CD14-positive monocyte (primary cell): Measurements from ENCODE around the gene PAPPA. TPM values are rescaled to one million over a fixed set of nuclear protein-coding genes. Genes with fewer than 3 reads are reported as not detected.

ENCODE experiments used
- DNase-seq, 3 donors: peaks; one replicate each; pipeline ENCODE4 v3.0.0-alpha.2; 2011 to 2022
- H2AFZ ChIP-seq: 2 replicates; pipeline ENCODE4 v1.6.0; 2012; ENCODE audit warnings: mild to moderate bottlenecking, low read depth, low read length, inconsistent platforms; ENCODE audit not compliant: insufficient read depth, poor library complexity, severe bottlenecking
- H3K27ac ChIP-seq, 2 donors: 1 replicate in 1 of 2; 2 replicates in 1 of 2; pipeline ENCODE4 v1.5.1; 2012 to 2013; ENCODE audit warnings: low read length in 2 of 2, control low read depth in 1 of 2, inconsistent platforms in 1 of 2, low read depth in 1 of 2, mild to moderate bottlenecking in 1 of 2
- H3K27me3 ChIP-seq, 2 donors: one replicate each; pipeline versions ENCODE4 v1.6.0 to v1.6.1; 2011 to 2013; ENCODE audit warnings: low read length in 2 of 2; ENCODE audit not compliant: control insufficient read depth in 2 of 2, insufficient read depth in 2 of 2
- H3K36me3 ChIP-seq, 2 donors: replicated peaks in 1 of 2; 1 replicate in 1 of 2; 2 replicates in 1 of 2; pipeline versions ENCODE4 v1.5.1 to v1.6.1; 2012 to 2013; ENCODE audit warnings: low read length in 2 of 2, control low read depth in 1 of 2, inconsistent platforms in 1 of 2, mild to moderate bottlenecking in 1 of 2; ENCODE audit not compliant: insufficient read depth in 2 of 2, control insufficient read depth in 1 of 2
- H3K4me1 ChIP-seq, 2 donors: 1 replicate in 1 of 2; 2 replicates in 1 of 2; pipeline versions ENCODE4 v1.5.1 to v1.6.1; 2012 to 2013; ENCODE audit warnings: low read length in 2 of 2, control low read depth in 1 of 2, inconsistent platforms in 1 of 2, mild to moderate bottlenecking in 1 of 2, moderate library complexity in 1 of 2; ENCODE audit not compliant: insufficient read depth in 2 of 2, control insufficient read depth in 1 of 2
- H3K4me2 ChIP-seq: replicated peaks from 2 replicates; pipeline ENCODE3; 2012; ENCODE audit warnings: low read length, moderate library complexity, mild to moderate bottlenecking; ENCODE audit not compliant: poor library complexity, severe bottlenecking; ENCODE audit errors: extremely low read depth
- H3K4me3 ChIP-seq, 3 experiments: fragments of 200-600 bp in 1 of 3; sonication (generic) in 1 of 3; replicated peaks in 1 of 3; 1 replicate in 2 of 3; 2 replicates in 1 of 3; pipeline ENCODE4 v1.5.1; 2011 to 2013; ENCODE audit warnings: low read length in 3 of 3, mild to moderate bottlenecking in 3 of 3, control low read depth in 2 of 3, low read depth in 2 of 3, inconsistent platforms in 1 of 3, moderate library complexity in 1 of 3
- H3K79me2 ChIP-seq: 2 replicates; pipeline ENCODE4 v1.6.0; 2012; ENCODE audit warnings: mild to moderate bottlenecking, control low read depth, inconsistent platforms, low read length, moderate library complexity; ENCODE audit not compliant: insufficient read depth
- H3K9ac ChIP-seq: 2 replicates; pipeline ENCODE4 v1.6.0; 2017; ENCODE audit warnings: low read length, mild to moderate bottlenecking; ENCODE audit not compliant: insufficient read depth, poor library complexity, severe bottlenecking
- H3K9me3 ChIP-seq, 2 donors: replicated peaks in 1 of 2; 1 replicate in 1 of 2; 2 replicates in 1 of 2; pipeline versions ENCODE4 v1.5.1 to v1.6.1; 2012 to 2013; ENCODE audit warnings: low read length in 2 of 2, control low read depth in 1 of 2; ENCODE audit not compliant: control insufficient read depth in 1 of 2, insufficient read depth in 1 of 2
- H4K20me1 ChIP-seq: 2 replicates; pipeline ENCODE4 v1.6.0; 2012; ENCODE audit warnings: mild to moderate bottlenecking, low read length, control low read depth, moderate library complexity; ENCODE audit not compliant: insufficient read depth
- H3K27ac Mint-ChIP-seq, 7 donors: one replicate each; pipeline ENCODE4 v1.8.0; 2020; ENCODE audit warnings: mild to moderate bottlenecking in 7 of 7, mixed read lengths in 7 of 7, moderate library complexity in 6 of 7, inconsistent platforms in 2 of 7
- H3K27me3 Mint-ChIP-seq, 3 donors: one replicate each; pipeline ENCODE4 v1.8.0; 2021 to 2022; ENCODE audit warnings: low read depth in 3 of 3, mild to moderate bottlenecking in 3 of 3, mixed read lengths in 3 of 3, moderate library complexity in 3 of 3, inconsistent platforms in 1 of 3
- H3K36me3 Mint-ChIP-seq, 2 donors: one replicate each; pipeline ENCODE4 v1.8.0; 2020; ENCODE audit warnings: mixed read lengths in 2 of 2, inconsistent platforms in 1 of 2, mild to moderate bottlenecking in 1 of 2
- H3K4me1 Mint-ChIP-seq: one replicate; pipeline ENCODE4 v1.8.0; 2020; ENCODE audit warnings: mild to moderate bottlenecking, mixed read lengths
- H3K4me3 Mint-ChIP-seq, 2 donors: one replicate each; pipeline ENCODE4 v1.8.0; 2020; ENCODE audit warnings: mild to moderate bottlenecking in 2 of 2, mixed read lengths in 2 of 2, moderate library complexity in 1 of 2
- H3K9me3 Mint-ChIP-seq, 7 donors: one replicate each; pipeline ENCODE4 v1.8.0; 2020 to 2022; ENCODE audit warnings: mixed read lengths in 7 of 7, mild to moderate bottlenecking in 6 of 7, moderate library complexity in 6 of 7, inconsistent platforms in 2 of 7
- CTCF ChIP-seq: fragments of 200-600 bp; IDR thresholded peaks from one replicate; pipeline ENCODE4 v1.8.0; 2022; ENCODE audit warnings: antibody characterized with exemption, mild to moderate bottlenecking
- WGBS: methylation state at CpG from one replicate; pipeline ENCODE4 v1.1.5; 2013; ENCODE audit warnings: missing lambda C conversion rate; ENCODE audit not compliant: insufficient coverage; 5-methylcytosine and 5-hydroxymethylcytosine counted together
- intact Hi-C, 2 donors: fragments of 100-400 bp; cut with micrococcal nuclease; formaldehyde crosslinking; loops; one replicate each; pipeline versions ENCODE4 v1.15.0 to v1.15.1; 2023
- polyA plus RNA-seq, 3 donors: library from polyadenylated mRNA; depleted of rRNA in 1 of 3; unstranded in 2 of 3; stranded (reverse) in 1 of 3; fragments of 300-500 nt in 2 of 3; fragments of >200 nt in 1 of 3; fragmentation: Illumina TruSeq in 2 of 3; gene quantifications; 1 replicate in 2 of 3; 2 replicates in 1 of 3; pipeline ENCODE4 v1.2.3, GENCODE V29; 2012 to 2021

Gene PAPPA
- polyA plus RNA-seq, 3 donors = not detected

DNA sequence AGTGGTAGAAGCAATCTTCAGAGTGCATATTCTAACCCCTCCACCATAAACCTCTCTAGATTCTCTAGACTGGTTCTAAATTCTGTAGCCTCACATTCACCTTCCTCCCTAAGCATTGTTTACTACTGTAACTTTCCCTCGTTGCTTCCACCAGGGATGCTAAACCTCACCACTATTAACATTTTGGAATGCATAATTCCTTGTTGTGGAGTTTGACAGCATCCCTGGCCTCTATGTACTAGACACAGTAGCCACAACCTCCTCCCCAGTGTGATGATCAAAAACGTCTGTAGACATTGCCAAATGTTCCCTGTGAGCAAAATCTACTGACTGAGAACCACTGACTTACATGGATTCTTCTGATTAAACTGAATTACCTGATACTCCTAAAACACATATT, 18.6 kb downstream of the PAPPA start:
- H3K27ac ChIP-seq = no peak overlapping the region
- no peak for TF ChIP-seq CTCF
- intact Hi-C loops = no loop called here
- H3K36me3 Mint-ChIP-seq = no peaks in the 10 kb centered on the region
- no peaks in the 10 kb centered on the region for H3K4me1 Mint-ChIP-seq
- H3K79me2 ChIP-seq = no peaks in the 10 kb centered on the region
- no peaks in the 10 kb centered on the region for H4K20me1 ChIP-seq
- no peak overlapping the region for H3K9ac ChIP-seq
- H3K9me3 Mint-ChIP-seq = no peaks in the 10 kb centered on the region
- H3K9me3 ChIP-seq = no peaks in the 10 kb centered on the region
- 64% methylated on average over 2 of the region's 2 CpGs for WGBS
- H3K4me3 Mint-ChIP-seq = no peak overlapping the region
- H3K27me3 ChIP-seq = no peaks in the 10 kb centered on the region
- H3K27ac Mint-ChIP-seq = no peak overlapping the region
- no peaks in the 10 kb centered on the region for H3K36me3 ChIP-seq
- no peak overlapping the region for H3K4me2 ChIP-seq
- DNase-seq = no peak
- H3K4me1 ChIP-seq = no peaks in the 10 kb centered on the region
- peaks cover 0 to 5% (median 4%) of the 10 kb centered on the region in 3 donors for H3K27me3 Mint-ChIP-seq
- no peak overlapping the region for H2AFZ ChIP-seq
- H3K4me3 ChIP-seq = no peak overlapping the region

DNA sequence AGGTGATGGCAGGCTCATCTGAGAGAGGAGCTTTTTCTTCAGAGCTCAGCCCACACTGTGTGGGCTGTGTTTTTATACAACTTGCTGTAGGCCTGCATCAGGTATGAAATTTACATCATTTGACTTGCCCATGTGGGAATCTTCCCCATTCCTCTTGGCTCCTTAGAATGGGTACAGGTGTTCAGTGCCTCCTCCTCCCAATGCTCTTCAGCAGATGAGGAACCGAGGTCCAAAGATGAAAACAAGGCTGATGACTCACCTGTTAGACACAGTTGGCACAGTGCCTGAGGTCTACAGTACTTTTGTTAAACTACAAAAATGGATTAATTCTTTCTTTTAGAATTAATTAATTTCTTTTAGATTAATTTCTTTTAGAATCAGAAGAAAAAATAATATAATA, 20.8 kb downstream of the PAPPA start:
- no peaks in the 10 kb centered on the region for H4K20me1 ChIP-seq
- no peak overlapping the region for H3K9ac ChIP-seq
- H3K4me1 ChIP-seq = no peaks in the 10 kb centered on the region
- no peaks in the 10 kb centered on the region for H3K36me3 ChIP-seq
- no peak overlapping the region for H3K4me3 ChIP-seq
- WGBS = no CpG with 5 or more reads among the region's 1 CpG
- no peaks in the 10 kb centered on the region for H3K4me1 Mint-ChIP-seq
- no peaks in the 10 kb centered on the region for H3K9me3 ChIP-seq
- no peaks in the 10 kb centered on the region for H3K9me3 Mint-ChIP-seq
- H2AFZ ChIP-seq = no peak overlapping the region
- no peak overlapping the region for H3K27ac Mint-ChIP-seq
- intact Hi-C loops = no loop called here
- H3K79me2 ChIP-seq = no peaks in the 10 kb centered on the region
- H3K27ac ChIP-seq = no peak overlapping the region
- no peak overlapping the region for H3K4me3 Mint-ChIP-seq
- no peak overlapping the region for H3K4me2 ChIP-seq
- DNase-seq = no peak
- H3K27me3 Mint-ChIP-seq = peaks cover 0 to 4% (median 3%) of the 10 kb centered on the region in 3 donors
- no peaks in the 10 kb centered on the region for H3K36me3 Mint-ChIP-seq
- TF ChIP-seq CTCF = no peak
- no peaks in the 10 kb centered on the region for H3K27me3 ChIP-seq
